Dendritic cell treated with granulocyte-macrophage colony-stimulating factor and Interleukin-4, amounts not matched to agents 40 ng/mL and 50 ng/mL, for 4 days (primary cell): ENCODE data around the gene ASGR2.
A peak's percentile ranks its signal among the peaks of the same experiment; 100 is the strongest.

ENCODE experiments used
- H3K27ac Mint-ChIP-seq: one replicate; pipeline ENCODE4 v1.8.0; 2022; ENCODE audit warnings: mild to moderate bottlenecking, mixed read lengths
- H3K27me3 Mint-ChIP-seq: one replicate; pipeline ENCODE4 v1.8.0; 2022; ENCODE audit warnings: mild to moderate bottlenecking, mixed read lengths
- H3K36me3 Mint-ChIP-seq: one replicate; pipeline ENCODE4 v1.8.0; 2022; ENCODE audit warnings: low read depth, mixed read lengths
- H3K4me1 Mint-ChIP-seq: one replicate; pipeline ENCODE4 v1.8.0; 2022; ENCODE audit warnings: low read depth, mixed read lengths
- H3K4me3 Mint-ChIP-seq: one replicate; pipeline ENCODE4 v1.8.0; 2022; ENCODE audit warnings: mild to moderate bottlenecking, moderate library complexity, mixed read lengths
- H3K9me3 Mint-ChIP-seq: one replicate; pipeline ENCODE4 v1.8.0; 2022; ENCODE audit warnings: mixed read lengths
- intact Hi-C: fragments of 100-400 bp; cut with micrococcal nuclease; formaldehyde crosslinking; loops from one replicate; pipeline ENCODE4 v1.15.0; 2022

The ASGR2 gene

DNA sequence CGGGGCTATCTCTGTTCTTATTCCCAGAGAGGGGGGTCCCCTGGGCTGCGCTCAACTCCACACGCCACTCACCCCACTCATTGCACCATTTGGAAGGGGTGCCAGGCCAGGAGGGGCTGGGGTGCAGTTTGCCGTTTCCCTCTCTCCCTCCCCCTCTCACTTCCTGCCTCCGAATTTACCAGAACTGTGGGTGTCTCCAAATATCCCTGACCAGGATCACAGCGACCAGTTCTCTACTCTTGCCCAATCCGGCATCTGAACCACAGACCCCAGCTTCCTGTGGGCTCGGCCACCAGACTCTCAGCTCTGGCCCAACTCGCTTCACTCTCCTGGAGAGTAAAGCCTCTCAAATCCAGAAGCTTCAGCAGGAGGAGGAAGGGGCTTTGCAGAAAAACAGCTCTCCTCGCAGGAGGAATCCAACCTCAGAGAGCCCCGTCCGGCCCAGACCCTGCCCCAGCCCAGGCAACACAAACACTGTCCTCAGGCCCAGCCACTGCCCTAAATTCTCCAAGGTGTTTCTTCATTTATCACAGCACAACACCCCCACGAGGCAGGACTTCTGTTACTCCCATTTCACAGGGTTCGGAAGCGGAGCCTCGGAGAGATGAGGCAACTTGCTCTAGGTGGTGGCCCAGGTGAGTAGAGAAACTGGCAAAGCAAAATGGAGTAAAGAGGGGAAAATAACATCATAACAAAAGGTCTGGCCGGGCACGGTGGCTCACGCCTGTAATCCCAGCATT, 423 bp upstream of the ASGR2 start:
- Mint-ChIP-seq H3K27me3 (no peaks in the 10 kb centered on the region), H3K9me3 (peaks cover 8% of the 10 kb centered on the region), H3K36me3 (peaks cover 6% of the 10 kb centered on the region), H3K4me1 (peaks cover 35% of the 10 kb centered on the region), H3K27ac (no peak overlapping the region), H3K4me3 (peak overlapping the region; percentile 71)
- intact Hi-C loops, result loop anchor here (2.0 kb wide), 1 partner anchor 18 kb away; no protein-coding TSS in a partner anchor

DNA sequence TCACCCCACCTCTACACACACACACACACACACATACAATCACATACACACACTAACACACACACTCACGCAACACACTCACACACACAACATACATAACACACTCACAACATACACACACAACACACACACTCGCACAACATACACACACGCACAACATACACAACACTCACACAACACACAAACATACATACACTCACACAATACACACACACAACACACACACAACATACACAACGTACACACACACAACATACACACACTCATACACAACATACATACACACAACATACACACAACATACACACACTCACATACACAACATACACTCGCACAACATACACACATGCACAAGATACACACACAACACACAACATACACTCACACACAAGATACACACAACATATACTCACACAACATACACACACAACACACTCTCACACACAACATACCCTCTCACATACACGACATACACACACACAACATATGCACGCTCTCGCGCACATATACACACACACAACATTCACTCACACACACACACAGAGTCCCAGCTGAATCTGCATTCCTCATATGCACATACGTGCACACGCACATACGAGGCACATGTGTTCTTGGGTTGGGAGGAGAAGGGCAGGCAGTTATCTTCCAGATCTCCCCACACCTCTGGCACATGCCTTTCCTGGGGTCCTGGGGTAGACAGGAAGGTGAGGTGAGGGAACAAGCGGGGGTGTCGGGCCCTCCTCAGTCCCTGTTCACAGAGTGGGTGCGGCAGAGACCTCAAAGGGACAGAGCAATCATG, 1.1 kb downstream of the ASGR2 start:
- Mint-ChIP-seq H3K9me3 (peaks cover 8% of the 10 kb centered on the region), H3K4me1 (peaks cover 34% of the 10 kb centered on the region), H3K27ac (no peak overlapping the region), H3K36me3 (peaks cover 6% of the 10 kb centered on the region), H3K4me3 (no peak overlapping the region), H3K27me3 (no peaks in the 10 kb centered on the region)
- intact Hi-C loops, result loop anchor here (2.0 kb wide), 1 partner anchor 19 kb away; no protein-coding TSS in a partner anchor

DNA sequence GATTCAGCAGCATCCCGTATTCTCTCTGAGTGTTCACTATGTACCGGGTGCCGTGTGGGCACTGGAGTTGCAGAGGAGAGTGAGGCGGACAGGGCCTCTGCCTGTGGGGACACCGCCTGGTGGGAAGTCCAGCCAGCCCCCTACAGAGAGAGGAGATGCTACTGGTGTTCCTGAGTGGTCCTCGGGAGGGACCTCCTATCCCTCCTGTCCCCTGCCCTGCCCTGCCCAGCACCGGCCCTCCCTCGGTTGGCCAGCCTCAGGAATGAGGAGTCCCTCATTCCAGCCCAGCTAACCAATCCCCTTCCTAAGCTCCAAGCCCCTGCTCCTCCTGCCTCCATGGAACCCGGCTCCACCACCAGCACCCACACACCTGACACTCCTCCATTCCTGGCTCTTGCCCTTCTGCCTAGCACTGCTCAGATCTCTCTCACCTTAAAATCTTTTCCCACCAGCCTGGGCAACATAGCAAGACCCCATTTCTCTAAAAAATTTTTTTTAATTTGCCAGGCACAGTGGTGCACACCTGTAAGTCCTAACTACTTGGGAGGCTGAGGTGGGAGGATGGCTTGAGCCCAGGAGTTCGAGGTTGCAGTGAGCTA, 2.0 kb downstream of the ASGR2 start:
- H3K27me3 Mint-ChIP-seq, result no peaks in the 10 kb centered on the region
- H3K4me3 Mint-ChIP-seq, result peak overlapping the region; percentile 21
- H3K9me3 Mint-ChIP-seq, result peaks cover 8% of the 10 kb centered on the region
- peaks cover 41% of the 10 kb centered on the region for H3K4me1 Mint-ChIP-seq
- H3K27ac Mint-ChIP-seq, result no peak overlapping the region
- intact Hi-C loops, result no loop called here
- H3K36me3 Mint-ChIP-seq, result peaks cover 13% of the 10 kb centered on the region

DNA sequence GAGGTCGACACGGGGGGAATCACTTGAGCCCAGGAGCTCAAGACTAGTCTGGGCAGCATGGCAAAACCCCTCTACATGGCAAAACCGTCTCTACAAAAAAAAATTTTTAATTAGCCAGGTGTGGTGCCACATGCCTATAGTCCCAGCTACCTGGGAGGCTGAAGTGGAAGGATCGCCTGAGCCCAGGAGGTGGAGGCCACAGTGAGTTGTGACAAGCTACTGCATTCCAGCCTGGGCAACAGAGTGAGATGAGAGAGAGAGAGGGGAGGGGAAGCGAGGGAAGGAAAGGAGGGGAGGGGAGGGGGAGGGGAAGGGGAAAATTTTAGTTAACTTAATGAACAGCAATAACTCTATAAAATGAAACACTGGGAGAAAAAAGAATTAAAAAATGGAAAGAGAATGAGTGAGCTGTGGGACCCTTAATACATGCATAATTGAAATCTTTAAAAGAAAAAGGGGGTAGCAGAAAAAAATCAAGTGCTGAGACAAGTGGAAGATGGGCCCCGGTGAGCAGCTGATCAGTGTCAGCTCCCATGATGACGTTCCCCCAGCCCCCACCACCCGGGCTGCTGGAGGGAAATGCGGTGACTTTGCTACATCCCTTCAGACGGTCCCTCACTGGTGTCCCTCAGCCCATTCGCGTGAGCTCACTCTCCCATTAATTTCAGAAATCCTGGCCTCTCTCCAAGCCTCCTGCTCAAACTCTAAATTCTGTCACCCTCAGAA, 2.7 kb downstream of the ASGR2 start:
- Mint-ChIP-seq H3K27ac (no peak overlapping the region), H3K27me3 (no peaks in the 10 kb centered on the region), H3K9me3 (peaks cover 1% of the 10 kb centered on the region), H3K4me3 (peak overlapping the region; percentile 14), H3K4me1 (peaks cover 41% of the 10 kb centered on the region), H3K36me3 (peaks cover 12% of the 10 kb centered on the region)
- intact Hi-C loops, result no loop called here

DNA sequence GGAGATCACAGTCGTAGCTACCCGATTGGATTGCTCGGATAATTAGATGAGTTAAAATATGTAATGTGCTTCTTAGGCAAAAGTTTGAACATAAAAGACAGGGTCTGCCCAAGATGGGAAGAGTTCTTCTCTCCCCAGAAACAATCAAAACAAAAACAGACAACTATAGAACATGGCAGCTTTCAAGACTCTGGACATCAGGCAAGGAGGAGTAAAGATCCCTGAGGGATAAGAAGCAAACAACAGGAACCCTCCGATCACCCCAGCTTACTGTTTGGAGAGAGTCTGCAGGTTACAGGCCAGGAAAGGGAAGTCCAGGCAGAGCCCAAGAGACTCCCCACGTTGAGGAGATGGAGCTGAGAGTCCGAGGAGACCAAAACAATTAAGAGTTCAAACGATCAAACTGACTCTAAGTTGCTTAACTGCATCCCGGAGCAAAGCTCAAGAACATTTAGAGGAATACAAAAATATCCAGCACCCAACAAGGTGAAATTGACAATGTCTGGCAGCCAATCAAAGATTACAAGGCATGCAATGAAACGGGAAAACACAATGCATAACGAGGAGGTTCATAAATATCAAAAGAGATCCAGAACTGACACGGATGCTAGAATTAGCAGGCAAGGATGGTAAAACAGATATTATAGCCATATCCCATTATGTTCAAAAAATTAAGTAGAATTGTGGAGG, 3.9 kb downstream of the ASGR2 start:
- Mint-ChIP-seq H3K36me3 (peaks cover 12% of the 10 kb centered on the region), H3K4me3 (no peak overlapping the region), H3K27me3 (no peaks in the 10 kb centered on the region), H3K9me3 (no peaks in the 10 kb centered on the region), H3K27ac (peak overlapping the region; percentile 3), H3K4me1 (peaks cover 42% of the 10 kb centered on the region)
- intact Hi-C loops, result no loop called here

DNA sequence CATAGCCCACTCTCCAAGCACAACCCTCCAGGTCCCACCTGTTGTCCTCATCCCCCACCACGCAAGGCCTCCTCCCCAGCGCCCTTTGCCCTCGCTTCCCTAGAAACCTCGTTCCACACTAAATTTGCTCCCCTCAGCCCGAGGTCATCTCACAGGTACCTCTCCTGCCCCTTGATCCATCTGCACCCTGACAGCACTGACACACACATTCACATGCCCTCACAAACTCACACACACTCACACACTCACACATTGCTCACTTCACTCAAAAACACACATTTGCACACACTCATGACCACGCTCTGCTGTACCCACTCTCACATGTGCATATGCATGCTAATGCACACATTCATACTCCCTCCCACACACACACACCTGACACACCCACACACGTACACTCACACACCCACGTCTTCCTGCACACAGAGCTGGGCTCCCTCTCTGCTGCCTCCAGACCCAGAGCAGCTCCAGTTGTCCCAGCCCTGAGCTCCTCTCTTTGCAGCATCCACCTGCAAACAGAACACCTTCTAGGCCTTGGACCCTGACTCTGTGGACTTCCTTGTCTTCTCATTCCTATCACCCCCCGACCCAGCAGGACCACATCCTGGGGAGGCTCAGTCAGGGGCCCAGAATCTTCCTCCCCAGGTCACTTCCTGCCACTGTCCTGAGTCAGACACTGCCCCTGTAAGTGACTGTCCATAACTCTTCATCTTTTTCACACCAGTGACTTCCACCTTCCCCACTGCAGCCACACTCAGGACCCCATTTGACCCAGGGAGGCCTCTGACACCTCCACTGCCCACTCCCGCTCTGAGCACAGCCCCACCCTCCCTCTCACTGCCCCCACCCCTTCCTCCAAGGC, 4.9 kb downstream of the ASGR2 start:
- peaks cover 42% of the 10 kb centered on the region for H3K4me1 Mint-ChIP-seq
- no peaks in the 10 kb centered on the region for H3K9me3 Mint-ChIP-seq

DNA sequence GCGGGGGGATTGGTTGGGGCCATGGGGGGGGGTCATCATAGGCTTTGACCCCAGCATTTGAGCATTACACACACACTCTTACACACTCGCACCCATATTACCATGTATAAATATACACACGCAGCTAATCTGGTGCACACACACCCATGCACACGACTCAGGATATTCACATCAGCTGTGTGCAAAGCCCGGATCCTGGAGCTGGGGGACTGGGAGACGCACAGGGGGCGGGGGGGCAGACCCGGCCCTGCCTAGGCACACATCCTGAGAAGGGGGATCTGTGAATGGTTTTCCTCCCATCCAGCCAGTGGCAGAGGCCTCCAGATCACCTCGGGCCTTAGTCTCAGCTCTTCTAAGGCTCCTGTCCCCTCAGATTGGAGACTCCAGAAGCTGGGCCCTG, 5.6 kb downstream of the ASGR2 start:
- intact Hi-C loops, result no loop called here
- no peaks in the 10 kb centered on the region for H3K9me3 Mint-ChIP-seq
- no peak overlapping the region for H3K27ac Mint-ChIP-seq
- peaks cover 42% of the 10 kb centered on the region for H3K4me1 Mint-ChIP-seq
- H3K27me3 Mint-ChIP-seq, result no peaks in the 10 kb centered on the region
- H3K4me3 Mint-ChIP-seq, result no peak overlapping the region
- peaks cover 12% of the 10 kb centered on the region for H3K36me3 Mint-ChIP-seq

More for the DNA sequence above, 4.9 kb downstream of the ASGR2 start:
- Mint-ChIP-seq H3K27ac (peak overlapping the region; percentile 3), H3K27me3 (no peaks in the 10 kb centered on the region), H3K36me3 (peaks cover 12% of the 10 kb centered on the region), H3K4me3 (no peak overlapping the region)
- intact Hi-C loops, result no loop called here

DNA sequence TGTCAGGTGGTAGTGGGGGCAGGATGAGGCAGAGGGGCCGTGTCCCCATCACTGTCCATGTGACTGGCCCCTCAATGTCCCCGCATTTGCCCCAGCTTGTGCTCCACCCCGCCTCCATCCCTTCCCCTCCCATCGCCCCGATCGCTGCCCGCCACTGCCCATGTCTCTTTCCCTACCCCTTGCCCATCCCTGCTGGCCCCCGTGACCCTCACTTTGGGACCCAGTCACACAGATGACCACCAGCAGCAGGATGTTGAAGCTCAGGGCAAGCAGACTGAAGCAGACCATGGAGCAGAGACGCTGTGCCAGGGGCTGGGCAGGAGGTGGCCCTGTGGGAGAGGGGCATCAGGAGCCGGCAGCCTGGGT, 6.1 kb downstream of the ASGR2 start:
- H3K27ac Mint-ChIP-seq, result peak overlapping the region; percentile 14
- intact Hi-C loops, result no loop called here

DNA sequence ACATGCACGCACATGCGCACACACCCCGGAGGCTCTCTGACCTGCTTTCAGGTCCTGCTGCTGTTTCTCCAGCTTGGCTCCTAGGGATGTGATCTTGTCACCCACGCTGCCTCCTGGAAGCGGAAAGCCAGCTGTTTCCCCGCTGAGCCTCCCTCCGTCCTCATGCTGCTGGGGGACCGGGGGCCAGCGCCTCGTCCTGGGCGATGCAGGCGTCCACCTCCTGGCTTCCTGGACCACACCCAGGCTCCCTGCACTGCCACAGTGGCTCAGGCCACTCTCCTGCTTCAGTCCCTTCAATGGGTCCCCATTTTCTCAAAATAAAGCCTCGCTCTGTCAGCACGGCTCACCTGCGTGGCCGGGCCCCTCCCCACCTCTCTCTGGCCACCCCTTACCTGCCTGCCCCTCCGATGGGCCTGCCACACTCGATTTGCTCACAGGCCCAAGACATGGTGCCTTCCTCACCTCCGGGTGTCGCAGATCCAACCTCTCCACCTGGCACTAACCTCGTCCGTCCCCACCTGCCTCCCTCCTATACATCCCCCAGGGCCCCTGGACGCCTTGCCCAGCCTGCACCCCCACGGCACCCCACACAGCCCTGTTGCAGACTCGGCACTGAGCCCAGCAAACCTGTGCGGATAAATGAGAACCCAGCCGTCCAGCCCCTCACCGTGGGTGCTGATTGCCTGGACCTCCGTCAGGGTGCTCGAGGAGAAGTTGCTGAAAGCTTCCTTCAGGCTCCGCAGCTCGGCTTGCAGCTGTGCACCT, 6.6 kb downstream of the ASGR2 start:
- peaks cover 49% of the 10 kb centered on the region for H3K4me1 Mint-ChIP-seq
- no peak overlapping the region for H3K4me3 Mint-ChIP-seq
- H3K27me3 Mint-ChIP-seq, result peaks cover 4% of the 10 kb centered on the region
- no peaks in the 10 kb centered on the region for H3K9me3 Mint-ChIP-seq
- H3K27ac Mint-ChIP-seq, result peak overlapping the region; percentile 14
- peaks cover 19% of the 10 kb centered on the region for H3K36me3 Mint-ChIP-seq
- intact Hi-C loops, result no loop called here

More for the DNA sequence above, 6.1 kb downstream of the ASGR2 start:
- no peak overlapping the region for H3K4me3 Mint-ChIP-seq
- no peaks in the 10 kb centered on the region for H3K9me3 Mint-ChIP-seq
- H3K4me1 Mint-ChIP-seq, result peaks cover 43% of the 10 kb centered on the region
- peaks cover 13% of the 10 kb centered on the region for H3K36me3 Mint-ChIP-seq
- no peaks in the 10 kb centered on the region for H3K27me3 Mint-ChIP-seq

DNA sequence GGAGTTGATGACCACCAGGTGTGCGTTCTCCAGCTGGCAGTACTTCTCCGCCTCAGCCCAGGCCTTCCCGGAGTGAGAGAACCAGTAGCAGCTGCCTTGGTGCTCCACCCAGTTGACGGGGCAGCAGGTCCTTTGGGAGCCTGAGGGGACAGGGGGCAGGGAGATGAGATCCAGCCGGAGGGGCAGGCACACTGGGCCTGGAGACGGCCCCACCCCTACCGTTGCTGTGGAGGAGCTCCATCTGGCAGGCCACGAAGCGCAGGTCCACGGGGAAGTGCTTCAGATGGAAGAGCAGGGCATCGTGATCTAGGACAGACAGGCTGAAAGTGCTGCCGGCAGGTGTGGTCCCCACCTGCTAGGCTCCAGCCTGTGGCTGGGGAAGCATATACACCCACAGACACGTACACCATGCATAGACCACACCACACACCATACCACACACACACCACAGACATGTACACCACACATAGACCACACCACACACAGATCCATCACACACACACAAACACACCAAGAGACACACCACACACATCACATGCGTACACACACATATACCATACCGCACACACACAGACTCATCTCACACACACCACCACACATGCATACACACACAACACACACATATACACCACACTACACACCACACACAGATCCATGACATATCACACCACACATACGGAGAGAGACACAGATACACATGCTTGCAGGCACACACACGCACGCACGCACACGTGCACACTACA, 7.4 kb downstream of the ASGR2 start:
- intact Hi-C loops, result no loop called here
- Mint-ChIP-seq H3K4me1 (peaks cover 57% of the 10 kb centered on the region), H3K4me3 (no peak overlapping the region), H3K27ac (peak overlapping the region; percentile 14), H3K9me3 (no peaks in the 10 kb centered on the region), H3K27me3 (peaks cover 6% of the 10 kb centered on the region), H3K36me3 (peaks cover 27% of the 10 kb centered on the region)

DNA sequence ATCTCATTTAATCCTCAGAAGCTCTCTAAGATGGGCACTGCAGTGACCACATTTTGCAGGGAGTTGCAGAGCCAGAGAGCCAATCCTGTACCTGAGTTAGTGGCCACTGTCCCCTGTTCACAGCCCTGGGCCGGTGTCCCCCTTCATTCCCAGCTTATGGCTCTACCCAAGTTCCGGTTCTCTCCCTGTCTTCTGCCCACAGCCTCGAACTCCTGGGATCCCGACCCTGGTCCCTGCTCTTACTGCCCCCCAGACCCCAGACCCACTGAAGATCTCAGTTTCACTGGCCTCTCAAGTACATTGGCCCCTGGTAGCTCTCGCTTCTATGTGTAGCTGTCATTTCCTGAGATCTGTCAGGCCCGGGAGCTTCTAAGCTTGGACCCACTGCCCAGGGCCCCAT, 12.2 kb downstream of the ASGR2 start:
- intact Hi-C loops, result no loop called here
- H3K27me3 Mint-ChIP-seq, result peaks cover 6% of the 10 kb centered on the region
- no peaks in the 10 kb centered on the region for H3K9me3 Mint-ChIP-seq
- peaks cover 63% of the 10 kb centered on the region for H3K4me1 Mint-ChIP-seq
- H3K27ac Mint-ChIP-seq, result peak overlapping the region; percentile 62
- H3K36me3 Mint-ChIP-seq, result peaks cover 19% of the 10 kb centered on the region
- no peak overlapping the region for H3K4me3 Mint-ChIP-seq
